CD4-positive, alpha-beta T cell treated with Interleukin-1 beta for 1 hour (primary cell): ENCODE data around the gene MYLK4.

ENCODE experiments used
- DNase-seq, 2 donors: peaks; one replicate each; pipeline ENCODE4 v3.0.0-alpha.2; 2020 to 2022

The MYLK4 gene

GRCh38 chr6:2655844-2656433 lies 94.8 kb downstream of the MYLK4 start:
- no peak for DNase-seq

GRCh38 chr6:2653369-2654032 lies 97.2 kb downstream of the MYLK4 start:
- DNase-seq: no peak

- DNase-seq: no peak
Observed at GRCh38 chr6:2652611-2653010, 98.1 kb downstream of the MYLK4 start.

DNA sequence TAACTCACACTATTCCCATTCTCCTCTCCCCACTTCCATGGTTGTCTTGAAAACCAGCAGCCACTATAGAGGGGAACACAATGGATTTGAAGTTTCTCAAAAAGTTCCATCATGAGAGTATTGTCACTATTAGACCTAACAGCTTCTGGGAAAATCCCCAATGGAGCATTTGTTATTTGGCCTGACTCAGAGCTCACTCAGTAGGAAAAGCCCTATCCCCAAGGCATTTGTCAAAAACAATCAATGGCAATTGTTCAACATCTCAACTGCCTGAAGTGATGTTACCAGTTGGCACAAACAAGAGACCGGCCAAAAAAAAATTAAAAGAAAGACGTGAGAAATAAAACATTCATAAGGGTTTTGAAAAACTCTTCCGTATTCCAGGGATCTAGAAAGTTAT lies 98.8 kb downstream of the MYLK4 start:
- no peak for DNase-seq

DNA sequence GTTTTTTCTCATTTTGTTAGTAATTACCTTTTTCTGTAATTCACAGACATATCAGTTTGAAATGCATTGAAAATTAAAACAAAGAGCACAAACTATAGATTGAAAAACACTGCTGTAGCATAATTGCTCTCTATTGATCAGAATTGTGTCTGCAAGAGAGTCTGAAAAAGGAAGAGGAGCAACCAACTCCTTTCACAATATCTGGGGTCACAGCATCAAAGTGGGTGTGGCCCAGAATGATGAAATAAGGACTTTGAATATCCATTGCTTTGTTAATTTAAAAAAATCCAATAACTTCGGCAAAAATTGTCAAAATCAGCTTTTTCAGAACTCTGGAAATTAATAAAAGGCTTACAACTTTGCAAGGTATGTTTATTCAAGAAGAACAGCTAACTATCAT lies 99.2 kb downstream of the MYLK4 start:
- DNase-seq: no peak

GRCh38 chr6:2646346-2646745 lies 104.4 kb downstream of the MYLK4 start:
- DNase-seq: no peak

DNA sequence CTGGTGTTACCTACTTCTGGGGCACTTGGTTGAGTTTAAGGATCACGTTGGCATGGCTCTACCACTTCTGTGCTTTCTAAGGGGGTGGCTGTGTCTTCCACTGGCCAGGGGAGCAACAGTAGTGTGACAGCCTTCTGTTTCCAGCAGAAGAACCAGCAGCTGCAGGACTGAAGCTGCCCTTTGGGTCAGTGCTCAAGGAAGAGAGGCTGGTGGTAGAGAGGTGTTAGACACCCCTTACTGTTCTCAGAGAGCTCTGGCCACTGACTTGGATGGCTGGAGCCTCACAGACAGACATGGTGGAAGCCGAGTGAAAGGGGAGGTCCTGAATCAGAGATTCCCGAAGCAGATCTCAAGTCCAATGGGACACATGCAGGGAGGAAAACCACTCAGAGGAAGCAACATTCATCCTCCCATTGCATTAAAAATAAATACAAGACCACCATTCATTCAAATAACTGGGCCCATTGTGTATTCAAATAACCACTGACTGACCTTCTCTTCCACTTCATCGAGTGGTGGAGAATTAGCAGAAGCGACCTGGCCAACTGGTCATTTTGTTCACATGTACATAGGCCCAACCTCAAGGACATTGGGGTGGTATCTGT lies 106.7 kb downstream of the MYLK4 start:
- DNase-seq: no peak

- no peak for DNase-seq
Observed at GRCh38 chr6:2643130-2643529, 107.6 kb downstream of the MYLK4 start.

DNA sequence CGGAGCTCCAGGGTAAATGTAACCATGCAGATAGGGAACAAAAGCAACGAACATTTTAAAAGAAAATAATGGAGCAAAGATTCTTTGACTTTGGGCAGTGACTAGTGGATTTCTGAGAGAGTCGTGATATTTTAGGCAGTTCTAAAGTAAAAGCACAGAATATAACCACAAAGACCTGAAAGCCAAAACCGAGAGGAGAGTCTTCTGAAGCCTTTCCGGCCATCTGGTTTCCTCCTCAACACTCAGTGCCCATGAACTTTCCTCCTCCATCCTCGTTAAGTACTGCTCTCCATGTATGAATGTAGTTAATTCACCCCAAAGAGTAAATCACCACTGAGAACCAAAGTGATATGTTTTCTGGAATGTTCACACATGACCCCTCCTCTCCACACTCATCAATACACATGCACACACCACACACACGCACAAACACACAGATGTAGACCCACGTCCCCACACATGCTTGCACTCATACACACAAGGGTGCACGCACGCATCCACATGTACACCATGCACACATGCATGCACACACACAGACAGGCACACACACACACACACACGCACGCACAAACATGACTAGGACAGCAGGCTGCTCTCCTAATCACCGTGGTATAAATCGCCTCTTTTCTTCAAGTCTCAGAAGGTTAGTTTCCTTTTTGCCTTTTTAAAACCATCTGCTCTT lies 109.5 kb downstream of the MYLK4 start:
- DNase-seq: no peak

GRCh38 chr6:2640551-2640950 lies 110.2 kb downstream of the MYLK4 start:
- no peak for DNase-seq

GRCh38 chr6:2639896-2640295 lies 110.8 kb downstream of the MYLK4 start:
- DNase-seq: no peak

DNA sequence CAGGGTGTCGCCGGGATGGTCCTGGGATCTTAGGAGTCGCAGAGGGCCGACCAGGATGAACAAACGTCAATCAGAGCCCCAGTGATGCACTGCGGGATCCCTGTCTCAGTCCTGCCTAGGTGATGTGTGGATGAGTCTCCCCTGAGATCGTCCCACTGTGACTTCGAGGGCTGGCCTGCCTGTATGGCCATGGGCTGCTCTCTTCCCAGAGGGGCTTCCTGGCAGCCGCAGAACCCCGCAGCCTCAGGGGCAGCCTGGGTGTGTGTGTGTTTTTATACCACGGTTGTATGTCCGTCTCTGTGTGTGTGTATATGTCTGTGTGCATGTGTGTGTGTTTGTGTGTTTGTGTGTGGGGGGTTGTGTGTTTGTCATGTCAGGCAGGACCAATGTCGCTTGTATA lies 111.6 kb downstream of the MYLK4 start:
- no peak for DNase-seq

DNA sequence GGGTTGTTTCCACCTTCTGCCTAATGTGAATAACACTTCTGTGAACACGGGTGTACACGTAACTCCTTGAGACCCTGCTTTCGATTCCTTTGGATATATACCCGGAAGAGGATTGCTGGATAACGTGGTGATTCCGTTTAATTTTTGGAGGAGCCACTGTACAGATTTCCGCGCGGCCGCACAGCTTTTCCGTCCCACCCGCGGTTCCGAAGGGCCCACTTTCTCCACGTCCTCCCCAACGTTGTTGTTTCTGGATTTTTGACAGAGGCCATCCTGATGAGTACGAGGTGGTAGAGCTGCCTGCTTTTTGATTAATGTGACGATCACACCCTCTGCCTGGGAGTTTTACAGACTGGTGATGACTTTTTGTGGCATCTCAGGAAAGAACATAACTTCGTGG lies 114.0 kb downstream of the MYLK4 start:
- no peak for DNase-seq

DNA sequence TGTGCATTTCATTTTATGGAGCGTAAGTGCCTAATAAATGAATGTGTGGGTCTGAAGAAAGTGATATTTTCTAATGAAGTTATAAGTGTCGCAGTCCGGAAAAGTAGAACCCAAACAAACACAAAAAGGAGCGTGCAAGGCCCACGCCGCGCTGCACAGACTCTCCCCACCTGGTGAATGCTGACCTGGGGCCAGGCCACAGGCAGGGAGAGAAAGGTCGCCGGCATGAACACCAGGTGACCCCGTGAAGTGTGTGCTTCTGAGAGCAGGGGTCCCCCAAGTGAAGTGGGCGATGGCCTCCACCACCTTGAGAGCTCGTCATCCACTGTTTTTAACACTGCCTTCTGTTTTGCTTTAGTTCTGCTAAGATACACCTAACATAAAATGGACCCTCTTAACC lies 114.8 kb downstream of the MYLK4 start:
- no peak for DNase-seq

GRCh38 chr6:2634139-2634964 lies 116.4 kb downstream of the MYLK4 start:
- peak; percentile 75 to 78 for DNase-seq

- no peak for DNase-seq
Observed at GRCh38 chr6:2633736-2634135, 117.0 kb downstream of the MYLK4 start.

GRCh38 chr6:2632976-2633584 lies 117.6 kb downstream of the MYLK4 start:
- DNase-seq: no peak

DNA sequence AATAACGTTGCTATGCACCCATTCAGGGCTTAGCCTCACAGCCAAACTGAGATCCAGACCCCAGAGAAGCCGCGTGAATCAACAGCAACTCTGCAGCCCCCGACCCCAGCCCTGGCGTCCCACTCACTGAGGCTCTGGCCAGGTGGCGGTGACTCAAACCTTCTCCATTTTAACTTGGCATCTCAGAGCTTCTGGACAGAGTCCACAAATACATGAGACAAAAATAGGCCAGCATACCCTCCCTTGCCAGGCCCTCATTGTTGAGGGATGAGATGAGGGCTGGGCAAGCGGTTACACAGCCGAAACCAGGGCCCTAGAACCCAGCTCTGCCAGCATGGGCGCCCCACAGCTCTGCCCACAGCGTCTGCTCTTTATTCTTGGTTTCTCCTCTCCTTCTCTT lies 118.4 kb downstream of the MYLK4 start:
- no peak for DNase-seq

DNA sequence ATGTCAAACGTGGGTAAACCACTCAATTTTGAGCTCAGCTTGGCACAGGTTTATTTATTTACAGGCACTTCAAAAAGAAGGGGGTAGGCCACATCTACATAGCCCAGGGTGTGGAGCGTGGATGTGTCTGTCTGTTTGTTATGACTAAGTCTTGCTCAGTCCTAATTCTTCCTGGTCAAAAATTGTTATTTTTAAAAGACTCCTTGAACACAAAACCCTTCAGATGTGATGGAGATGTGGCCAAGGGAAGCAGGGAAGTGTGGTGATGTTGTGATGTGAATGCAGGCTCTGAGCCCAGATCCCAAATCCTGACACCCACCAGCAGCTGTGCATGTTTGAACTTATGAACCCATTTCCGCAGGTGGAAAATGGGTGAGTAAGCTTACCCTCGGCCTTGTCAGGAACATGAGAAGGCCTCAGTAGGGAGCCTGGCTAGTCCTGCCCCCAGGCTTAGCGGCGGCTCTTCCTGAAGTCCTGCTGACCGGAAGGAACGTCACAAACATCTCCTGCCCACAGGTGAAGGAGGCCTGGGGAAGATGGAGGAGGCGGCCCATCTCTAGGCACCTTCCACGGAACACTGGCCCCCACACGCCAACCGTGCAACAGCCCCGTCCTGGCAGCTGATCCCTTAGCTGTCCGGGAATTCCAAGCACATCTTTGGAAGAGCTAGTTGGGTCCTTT lies 119.7 kb downstream of the MYLK4 start:
- DNase-seq: no peak

DNA sequence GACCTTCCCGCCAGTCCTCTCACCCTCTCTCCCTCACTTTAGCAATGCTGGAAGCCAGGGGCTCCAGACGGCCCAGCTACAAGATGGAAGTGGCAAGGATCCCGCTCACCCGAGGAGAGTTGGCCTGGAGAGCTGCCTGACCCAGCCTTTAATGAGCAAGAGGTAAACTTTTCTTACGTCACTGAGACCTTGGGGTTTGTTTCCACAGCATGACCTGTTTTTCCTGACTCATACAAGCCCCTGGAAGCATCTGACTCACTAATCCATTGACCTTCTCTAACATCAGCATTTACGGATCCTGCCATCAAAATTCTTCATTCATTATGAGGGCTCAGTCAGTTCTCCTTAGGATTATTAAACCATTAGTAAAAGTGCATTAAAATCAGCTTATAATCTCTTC lies 120.4 kb downstream of the MYLK4 start:
- DNase-seq: no peak

- DNase-seq: no peak
Observed at GRCh38 chr6:2626401-2626800, 124.3 kb downstream of the MYLK4 start.

DNA sequence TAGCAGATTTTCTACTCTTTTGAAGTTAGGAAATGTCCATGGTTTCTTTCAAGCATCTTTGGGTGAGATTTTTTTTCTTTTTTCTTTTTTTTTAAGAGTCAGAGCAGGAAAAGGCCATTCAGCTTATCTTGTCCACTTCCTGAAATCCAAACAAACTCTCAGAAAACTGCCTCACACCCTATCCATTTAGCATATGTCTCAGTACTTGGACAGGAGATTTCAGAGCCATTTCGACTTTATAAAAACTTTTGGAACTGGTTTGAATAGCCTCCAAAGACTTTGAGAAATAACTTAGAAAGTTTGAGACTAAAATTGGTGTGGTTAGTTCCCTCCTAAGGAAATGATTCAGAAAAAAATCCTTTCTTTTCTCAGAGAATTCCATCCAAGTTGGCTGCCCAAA lies 125.1 kb downstream of the MYLK4 start:
- no peak for DNase-seq
